Right lobe of liver (tissue), 6 donors: ENCODE measurements around the gene ACAD11. TPM values are rescaled to one million over a fixed set of nuclear protein-coding genes. Genes with fewer than 3 reads are reported as not detected.

Experiments
- ATAC-seq, 4 donors: fragments of 200-7000 bp; cut with Tn5 transposase; one replicate each; pipeline ENCODE4 v1.9.1; 2020; ENCODE audit warnings: mild to moderate bottlenecking in 4 of 4, moderate library complexity in 4 of 4
- DNase-seq, 3 donors: peaks; one replicate each; pipeline ENCODE4 v3.0.0-alpha.2; 2020
- H3K27ac ChIP-seq, 3 donors: fragments of 200-600 bp; one replicate each; pipeline ENCODE4 v1.8.0; 2022
- H3K27me3 ChIP-seq, 2 donors: fragments of 200-600 bp; one replicate each; pipeline ENCODE4 v1.8.0; 2022
- H3K36me3 ChIP-seq, 4 donors: fragments of 200-600 bp; sonication (generic) in 1 of 4; one replicate each; pipeline versions ENCODE4 v1.5.1 to v1.8.0; 2017 to 2022; ENCODE audit warnings: control low read depth in 1 of 4
- H3K4me1 ChIP-seq, 4 donors: fragments of 200-600 bp; sonication (generic) in 1 of 4; one replicate each; pipeline versions ENCODE4 v1.5.1 to v1.8.0; 2017 to 2022; ENCODE audit warnings: control low read depth in 1 of 4
- H3K4me3 ChIP-seq, 3 donors: fragments of 200-600 bp; one replicate each; pipeline ENCODE4 v1.8.0; 2022
- H3K9me3 ChIP-seq, 4 donors: fragments of 200-600 bp; sonication (generic) in 1 of 4; one replicate each; pipeline versions ENCODE4 v1.5.1 to v1.8.0; 2017 to 2022; ENCODE audit warnings: control low read depth in 1 of 4
- CTCF ChIP-seq, 4 donors: fragments of 200-600 bp in 3 of 4; fragments of 450-650 bp in 1 of 4; IDR thresholded peaks; one replicate each; pipeline versions ENCODE4 v1.5.1 to v1.8.0; 2016 to 2022; ENCODE audit warnings: antibody characterized with exemption in 4 of 4, mild to moderate bottlenecking in 2 of 4
- POLR2A ChIP-seq: fragments of 450-650 bp; IDR thresholded peaks from one replicate; pipeline ENCODE4 v1.6.1; 2017; ENCODE audit warnings: antibody characterized with exemption, mild to moderate bottlenecking
- WGBS: methylation state at CpG from one replicate; pipeline ENCODE4 v1.1.6; 2018; ENCODE audit warnings: low coverage, low lambda C conversion rate; ENCODE audit not compliant: insufficient coverage; ENCODE audit errors: missing lambda C conversion rate; 5-methylcytosine and 5-hydroxymethylcytosine counted together
- intact Hi-C, 2 donors: fragments of 100-400 bp; cut with DNase I; formaldehyde crosslinking; loops; one replicate each; pipeline versions ENCODE4 v1.11.2 to v1.14.1; 2022
- total RNA-seq, 6 experiments: library from RNA; depleted of rRNA in 2 of 6; stranded (reverse); fragments of >200 nt in 2 of 6; fragmentation: NEBNext Ultra II Directional in 3 of 6; extraction: Animal tissue kit (Norgen Biotek cat#: 25700) in 3 of 6; gene quantifications; one replicate each; pipeline versions ENCODE4 v1.1.0 to v1.2.4, GENCODE V29; 2016 to 2023
- donor health status: DM: no; HTN: yes; CAD: no.
- donor health status: DM: no; HTN: no; CAD: no.
- donor health status: DM: no; HTN: no; CAD: no.
- donor health status: DM: no; HTN: yes; CAD: no.
- donor health status: DM: no; HTN: yes; CAD: no.

The ACAD11 gene
- total RNA-seq, 6 experiments from 2014 or later, result 60.9 to 108 (median 94.5) TPM

GRCh38 chr3:132654721-132655120 lies 4.9 kb downstream of the ACAD11 start:
- Histone ChIP-seq H3K27ac (no peak overlapping the region), H3K9me3 (no peaks in the 10 kb centered on the region), H3K27me3 (no peaks in the 10 kb centered on the region), H3K4me3 (no peak overlapping the region), H3K4me1 (peaks cover 0 to 38% (median 19%) of the 10 kb centered on the region in 4 donors), H3K36me3 (no peaks in the 10 kb centered on the region)
- DNase-seq, result no peak
- ATAC-seq, result no peak
- intact Hi-C loops, result no loop called here
- WGBS, result 71% methylated on average over 5 of the region's 5 CpGs
- no peak for TF ChIP-seq POLR2A
- no peak for TF ChIP-seq CTCF (IDR thresholded peaks at IDR 0.05)

- TF ChIP-seq CTCF (IDR thresholded peaks at IDR 0.05) (no peak), POLR2A (no peak)
- Histone ChIP-seq H3K36me3 (no peaks in the 10 kb centered on the region), H3K27me3 (no peaks in the 10 kb centered on the region), H3K27ac (no peak overlapping the region), H3K4me3 (no peak overlapping the region), H3K4me1 (peaks cover 0 to 38% (median 19%) of the 10 kb centered on the region in 4 donors), H3K9me3 (no peaks in the 10 kb centered on the region)
- intact Hi-C loops, result no loop called here
- WGBS, result 82% methylated on average over 1 of the region's 2 CpGs
- ATAC-seq (no peak), DNase-seq (no peak)
Measured at GRCh38 chr3:132654190-132654589, 5.4 kb downstream of the ACAD11 start.

DNA sequence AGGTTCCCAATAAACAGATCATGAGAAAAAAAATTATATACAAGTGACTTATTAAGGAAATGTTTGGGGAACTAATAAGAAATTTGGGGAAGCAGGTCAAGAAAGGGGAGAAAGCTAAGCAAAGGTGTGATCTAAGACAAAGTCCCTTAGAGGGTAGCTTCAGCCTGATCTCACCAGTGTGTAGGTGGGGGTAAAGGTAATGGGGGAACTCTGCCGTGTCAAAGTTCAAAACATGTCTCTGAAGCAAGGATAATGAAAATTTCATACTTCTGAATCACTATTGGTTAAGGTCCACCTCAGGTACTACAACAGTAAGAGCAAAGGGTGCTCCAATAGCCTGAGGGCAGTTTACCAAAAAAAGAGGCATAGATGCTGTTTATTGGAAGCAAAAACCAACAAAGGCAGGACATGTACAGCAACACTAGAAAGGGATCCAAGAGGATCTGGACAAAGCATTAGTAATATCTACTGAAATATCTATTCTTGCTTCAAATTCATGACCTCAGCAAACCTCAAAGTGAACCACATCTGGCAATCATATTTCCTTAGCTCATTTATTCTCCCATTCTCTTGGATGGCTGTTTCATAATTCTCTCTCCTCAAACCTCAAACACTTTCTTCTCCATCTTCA lies 6.9 kb downstream of the ACAD11 start:
- intact Hi-C loops, result no loop called here
- H3K27ac ChIP-seq, result no peak overlapping the region
- WGBS, result 55% methylated on average over 1 of the region's 1 CpG

GRCh38 chr3:132650153-132650552 lies 9.5 kb downstream of the ACAD11 start:
- H3K4me1 ChIP-seq, result peaks cover 0 to 19% (median 5%) of the 10 kb centered on the region in 4 donors
- WGBS, result 100% methylated on average over 1 of the region's 1 CpG
- no peak for DNase-seq
- H3K9me3 ChIP-seq, result no peaks in the 10 kb centered on the region
- H3K4me3 ChIP-seq, result no peak overlapping the region
- TF ChIP-seq CTCF (IDR thresholded peaks at IDR 0.05) (no peak), POLR2A (no peak)
- no peak overlapping the region for H3K27ac ChIP-seq
- H3K36me3 ChIP-seq, result no peaks in the 10 kb centered on the region
- intact Hi-C loops, result no loop called here
- H3K27me3 ChIP-seq, result no peaks in the 10 kb centered on the region
- ATAC-seq, result no peak

More for the DNA sequence above, 6.9 kb downstream of the ACAD11 start:
- Histone ChIP-seq H3K27me3 (no peaks in the 10 kb centered on the region), H3K4me1 (peaks cover 0 to 36% (median 17%) of the 10 kb centered on the region in 4 donors), H3K4me3 (no peak overlapping the region), H3K36me3 (no peaks in the 10 kb centered on the region), H3K9me3 (no peaks in the 10 kb centered on the region)
- peak in 2 of 4 donors; percentile 8 to 77 for ATAC-seq
- no peak for DNase-seq
- no peak for TF ChIP-seq CTCF (IDR thresholded peaks at IDR 0.05)
